Measurements from ENCODE around the gene FOSL2. TPM values are rescaled to one million over a fixed set of nuclear protein-coding genes. Genes with fewer than 3 reads are reported as not detected.

The FOSL2 gene
- polyA plus RNA-seq, 1 donor (not counting 4 experiments of a cell fraction or from before 2014, with no cell fraction given) = 24.1 TPM

GRCh38 chr2:28354920-28355520, 37.6 kb upstream of the FOSL2 start:
- TF ChIP-seq EZH2 (IDR thresholded peaks at IDR 0.05; ENCODE audit: low read length) (no peak), CTCF (optimal IDR thresholded peaks at IDR 0.05 in 1 of 3, IDR thresholded peaks at IDR 0.05 in 1 of 3, conservative IDR thresholded peaks at IDR 0.05 in 1 of 3; ENCODE audit: extremely low read depth in 1 of 3, insufficient read depth in 2 of 3, low read length in 3 of 3) (no peak)
- dilution Hi-C loops (cut with MboI; ENCODE audit: extremely low pct_ligation_motif_present, low sequenced_read_pairs) = no loop called here
- Histone ChIP-seq H3K79me2 (ENCODE audit: control insufficient read depth, insufficient read depth, low read length) (no peaks in the 10 kb centered on the region), H3K9me1 (ENCODE audit: control insufficient read depth, extremely low read depth, insufficient read depth, low read length) (no peaks in the 10 kb centered on the region), H3K27ac (ENCODE audit: control insufficient read depth, insufficient read depth, low read length) (no peak overlapping the region), H2AFZ (ENCODE audit: control insufficient read depth, low read length) (no peak overlapping the region), H3K4me1 (ENCODE audit: control insufficient read depth, extremely low read depth, insufficient read depth, low read length) (peaks cover 7% of the 10 kb centered on the region), H3K27me3 (ENCODE audit: control insufficient read depth, extremely low read depth, insufficient read depth, low read length) (no peaks in the 10 kb centered on the region), H3K9ac (ENCODE audit: control insufficient read depth, extremely low read depth, insufficient read depth, low read length) (no peak overlapping the region), H3K4me2 (ENCODE audit: control insufficient read depth, extremely low read depth, insufficient read depth, low read depth, low read length) (no peak overlapping the region), H3K36me3 (ENCODE audit: control insufficient read depth in 2 of 2, extremely low read depth in 1 of 2, insufficient read depth in 2 of 2, low read length in 2 of 2) (no peaks in the 10 kb centered on the region), H3K4me3 (ENCODE audit: control insufficient read depth in 2 of 3, extremely low read depth in 1 of 3, insufficient read depth in 2 of 3, low read depth in 1 of 3, low read length in 3 of 3) (no peak overlapping the region), H4K20me1 (ENCODE audit: control insufficient read depth, extremely low read depth, insufficient read depth, low read length) (no peaks in the 10 kb centered on the region), H3K9me3 (ENCODE audit: control insufficient read depth, low read depth, low read length) (no peaks in the 10 kb centered on the region)
- no peak for FAIRE-seq
- no peak for DNase-seq (ENCODE audit: low read depth, low spot score)

GRCh38 chr2:28355521-28356094, 37.0 kb upstream of the FOSL2 start:
- H2AFZ ChIP-seq (ENCODE audit: control insufficient read depth, low read length) = peak overlapping the region; percentile 86
- H3K4me2 ChIP-seq (ENCODE audit: control insufficient read depth, extremely low read depth, insufficient read depth, low read depth, low read length) = no peak overlapping the region
- FAIRE-seq (no peak), DNase-seq (ENCODE audit: low read depth, low spot score) (no peak)
- H3K4me1 ChIP-seq (ENCODE audit: control insufficient read depth, extremely low read depth, insufficient read depth, low read length) = peaks cover 7% of the 10 kb centered on the region
- H3K9me3 ChIP-seq (ENCODE audit: control insufficient read depth, low read depth, low read length) = no peaks in the 10 kb centered on the region
- H3K27ac ChIP-seq (ENCODE audit: control insufficient read depth, insufficient read depth, low read length) = no peak overlapping the region
- H3K4me3 ChIP-seq (ENCODE audit: control insufficient read depth in 2 of 3, extremely low read depth in 1 of 3, insufficient read depth in 2 of 3, low read depth in 1 of 3, low read length in 3 of 3) = no peak overlapping the region
- TF ChIP-seq EZH2 (IDR thresholded peaks at IDR 0.05; ENCODE audit: low read length) (no peak), CTCF (optimal IDR thresholded peaks at IDR 0.05 in 1 of 3, IDR thresholded peaks at IDR 0.05 in 1 of 3, conservative IDR thresholded peaks at IDR 0.05 in 1 of 3; ENCODE audit: extremely low read depth in 1 of 3, insufficient read depth in 2 of 3, low read length in 3 of 3) (no peak)
- H4K20me1 ChIP-seq (ENCODE audit: control insufficient read depth, extremely low read depth, insufficient read depth, low read length) = no peaks in the 10 kb centered on the region
- no peaks in the 10 kb centered on the region for H3K27me3 ChIP-seq (ENCODE audit: control insufficient read depth, extremely low read depth, insufficient read depth, low read length)
- no peaks in the 10 kb centered on the region for H3K79me2 ChIP-seq (ENCODE audit: control insufficient read depth, insufficient read depth, low read length)
- no peaks in the 10 kb centered on the region for H3K9me1 ChIP-seq (ENCODE audit: control insufficient read depth, extremely low read depth, insufficient read depth, low read length)
- no peak overlapping the region for H3K9ac ChIP-seq (ENCODE audit: control insufficient read depth, extremely low read depth, insufficient read depth, low read length)
- no peaks in the 10 kb centered on the region for H3K36me3 ChIP-seq (ENCODE audit: control insufficient read depth in 2 of 2, extremely low read depth in 1 of 2, insufficient read depth in 2 of 2, low read length in 2 of 2)
- dilution Hi-C loops (cut with MboI; ENCODE audit: extremely low pct_ligation_motif_present, low sequenced_read_pairs) = no loop called here
